Measurements from ENCODE around the gene GLIS1. TPM values are rescaled to one million over a fixed set of nuclear protein-coding genes. Genes with fewer than 3 reads are reported as not detected.

GLIS1 gene
- total and polyA plus RNA-seq, 2 experiments from 2014 or later = 0.77 to 0.95 TPM

- H3K27ac ChIP-seq = no peak overlapping the region
- no peak for TF ChIP-seq CTCF (IDR thresholded peaks at IDR 0.05; ENCODE audit: low read depth, low read length)
- H3K4me3 ChIP-seq = no peak overlapping the region
- no peaks in the 10 kb centered on the region for H3K4me1 ChIP-seq (ENCODE audit: low read depth)
- DNase-seq (ENCODE audit: low read depth in 1 of 2, low spot score in 1 of 2) = no peak
- no peaks in the 10 kb centered on the region for H3K27me3 ChIP-seq
- no peaks in the 10 kb centered on the region for H3K36me3 ChIP-seq
- no peaks in the 10 kb centered on the region for H3K9me3 ChIP-seq (ENCODE audit: low read depth)
Measured at GRCh38 chr1:53601031-53601745, 137.8 kb downstream of the GLIS1 start.

GRCh38 chr1:53600561-53600960, 138.4 kb downstream of the GLIS1 start:
- H3K36me3 ChIP-seq = no peaks in the 10 kb centered on the region
- H3K27ac ChIP-seq = no peak overlapping the region
- DNase-seq (ENCODE audit: low read depth in 1 of 2, low spot score in 1 of 2) = no peak
- H3K27me3 ChIP-seq = no peaks in the 10 kb centered on the region
- no peak overlapping the region for H3K4me3 ChIP-seq
- no peaks in the 10 kb centered on the region for H3K9me3 ChIP-seq (ENCODE audit: low read depth)
- no peak for TF ChIP-seq CTCF (IDR thresholded peaks at IDR 0.05; ENCODE audit: low read depth, low read length)
- no peaks in the 10 kb centered on the region for H3K4me1 ChIP-seq (ENCODE audit: low read depth)

- Histone ChIP-seq H3K27me3 (no peaks in the 10 kb centered on the region), H3K4me1 (ENCODE audit: low read depth) (no peaks in the 10 kb centered on the region), H3K4me3 (no peak overlapping the region), H3K9me3 (ENCODE audit: low read depth) (no peaks in the 10 kb centered on the region), H3K36me3 (no peaks in the 10 kb centered on the region), H3K27ac (no peak overlapping the region)
- DNase-seq (ENCODE audit: low read depth in 1 of 2, low spot score in 1 of 2) = no peak
- no peak for TF ChIP-seq CTCF (IDR thresholded peaks at IDR 0.05; ENCODE audit: low read depth, low read length)
Measured at GRCh38 chr1:53600001-53600400, 139.0 kb downstream of the GLIS1 start.

- Histone ChIP-seq H3K4me1 (ENCODE audit: low read depth) (no peaks in the 10 kb centered on the region), H3K27me3 (no peaks in the 10 kb centered on the region), H3K36me3 (no peaks in the 10 kb centered on the region), H3K27ac (no peak overlapping the region), H3K9me3 (ENCODE audit: low read depth) (no peaks in the 10 kb centered on the region), H3K4me3 (no peak overlapping the region)
- DNase-seq (ENCODE audit: low read depth in 1 of 2, low spot score in 1 of 2) = no peak
- no peak for TF ChIP-seq CTCF (IDR thresholded peaks at IDR 0.05; ENCODE audit: low read depth, low read length)
Measured at GRCh38 chr1:53599481-53599880, 139.5 kb downstream of the GLIS1 start.

- Histone ChIP-seq H3K4me1 (ENCODE audit: low read depth) (no peaks in the 10 kb centered on the region), H3K36me3 (no peaks in the 10 kb centered on the region), H3K4me3 (no peak overlapping the region), H3K27ac (no peak overlapping the region), H3K9me3 (ENCODE audit: low read depth) (no peaks in the 10 kb centered on the region), H3K27me3 (no peaks in the 10 kb centered on the region)
- DNase-seq (ENCODE audit: low read depth in 1 of 2, low spot score in 1 of 2) = no peak
- no peak for TF ChIP-seq CTCF (IDR thresholded peaks at IDR 0.05; ENCODE audit: low read depth, low read length)
Measured at GRCh38 chr1:53598966-53599365, 140.0 kb downstream of the GLIS1 start.

Data from cardiac muscle cell (in vitro differentiated cells and primary cell).